Small intestine (tissue), 7 donors: ENCODE measurements around the gene TSPAN18. TPM values are rescaled to one million over a fixed set of nuclear protein-coding genes. Genes with fewer than 3 reads are reported as not detected.

Experiments
- DNase-seq, 2 donors: peaks; one replicate each; pipeline versions ENCODE4 v3.0.0 to v3.0.0-alpha.2; 2013
- FAIRE-seq: peaks from 2 replicates; lab custom pipeline; 2012; peaks lifted over from hg19 to GRCh38; lab: Jason Lieb, UNC
- H3K27ac ChIP-seq, 3 donors: one replicate each; pipeline ENCODE4 v1.5.1; 2013; ENCODE audit warnings: low read length in 2 of 3, mild to moderate bottlenecking in 2 of 3, control low read depth in 1 of 3, inconsistent platforms in 1 of 3, low read depth in 1 of 3, moderate library complexity in 1 of 3
- H3K27me3 ChIP-seq, 3 donors: one replicate each; pipeline ENCODE4 v1.6.1; 2013; ENCODE audit warnings: low read length in 3 of 3, inconsistent platforms in 1 of 3; ENCODE audit not compliant: control insufficient read depth in 3 of 3, insufficient read depth in 3 of 3
- H3K36me3 ChIP-seq, 3 donors: one replicate each; pipeline ENCODE4 v1.6.1; 2013; ENCODE audit warnings: low read length in 3 of 3, inconsistent platforms in 1 of 3, low read depth in 1 of 3, mild to moderate bottlenecking in 1 of 3, moderate library complexity in 1 of 3; ENCODE audit not compliant: control insufficient read depth in 3 of 3, insufficient read depth in 2 of 3
- H3K4me1 ChIP-seq, 3 donors: one replicate each; pipeline ENCODE4 v1.6.1; 2013; ENCODE audit warnings: low read length in 2 of 3, inconsistent platforms in 1 of 3, low read depth in 1 of 3, mild to moderate bottlenecking in 1 of 3, moderate library complexity in 1 of 3; ENCODE audit not compliant: control insufficient read depth in 3 of 3, insufficient read depth in 2 of 3
- H3K4me3 ChIP-seq, 3 donors: one replicate each; pipeline ENCODE4 v1.5.1; 2013; ENCODE audit warnings: low read length in 3 of 3, control low read depth in 1 of 3, inconsistent platforms in 1 of 3, low read depth in 1 of 3, mild to moderate bottlenecking in 1 of 3, moderate library complexity in 1 of 3
- H3K9me3 ChIP-seq, 2 donors: one replicate each; pipeline ENCODE4 v1.6.1; 2013; ENCODE audit warnings: low read depth in 1 of 2, low read length in 1 of 2; ENCODE audit not compliant: control insufficient read depth in 2 of 2, insufficient read depth in 1 of 2
- WGBS, 3 donors: extraction: QIAGEN DNeasy Blood & Tissue Kit; methylation state at CpG; one replicate each; pipeline ENCODE4 v1.1.7; 2013; 5-methylcytosine and 5-hydroxymethylcytosine counted together
- polyA plus RNA-seq, 4 donors: library from polyadenylated mRNA; stranded (reverse) in 3 of 4; unstranded in 1 of 4; fragments of 200-250 nt in 3 of 4; fragments of 120-200 nt in 1 of 4; gene quantifications; one replicate each; pipeline versions ENCODE4 v1.2.1 to v1.2.3, GENCODE V29; 2013
- donor health status: healthy with polysubstance abuse.
- donor health status: control.
- donor health status: control.
- donor health status: Bipolar disorder and iron deficiency.
- donor health status: healthy.

Gene TSPAN18
- polyA plus RNA-seq, 4 donors: 1.1 to 45.2 (median 8.8) TPM; not detected in 1

DNA sequence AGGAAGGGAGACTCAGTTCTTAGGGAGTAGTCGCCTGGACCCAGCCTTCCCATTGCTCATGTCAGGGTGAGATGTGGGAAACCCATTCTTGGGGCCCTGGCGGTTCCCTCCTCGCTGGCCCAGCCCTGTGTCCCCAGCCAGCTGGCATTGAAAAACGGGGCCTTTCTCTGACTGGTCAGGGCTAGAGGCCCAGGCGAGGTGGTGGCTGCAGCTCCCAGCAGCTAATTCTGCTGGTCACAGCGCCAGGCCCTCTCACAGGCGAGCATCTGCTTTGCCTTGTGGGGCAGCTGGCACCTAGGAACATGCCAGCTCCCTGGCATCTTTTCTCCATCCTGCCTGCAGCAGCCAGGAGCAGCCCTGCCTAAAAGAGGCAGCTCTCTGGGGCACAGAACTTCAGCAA lies 20.1 kb downstream of the TSPAN18 start:
- Histone ChIP-seq H3K36me3 (peaks cover 0 to 13% (median 0%) of the 10 kb centered on the region in 3 donors), H3K27ac (no peak overlapping the region), H3K4me3 (no peak overlapping the region), H3K9me3 (no peaks in the 10 kb centered on the region), H3K4me1 (peaks cover 0 to 21% (median 0%) of the 10 kb centered on the region in 3 donors), H3K27me3 (no peaks in the 10 kb centered on the region)
- no peak for DNase-seq
- WGBS, 3 donors: 72 to 84% (median 81%) methylated on average over 7 of the region's 7 CpGs
- no peak for FAIRE-seq

DNA sequence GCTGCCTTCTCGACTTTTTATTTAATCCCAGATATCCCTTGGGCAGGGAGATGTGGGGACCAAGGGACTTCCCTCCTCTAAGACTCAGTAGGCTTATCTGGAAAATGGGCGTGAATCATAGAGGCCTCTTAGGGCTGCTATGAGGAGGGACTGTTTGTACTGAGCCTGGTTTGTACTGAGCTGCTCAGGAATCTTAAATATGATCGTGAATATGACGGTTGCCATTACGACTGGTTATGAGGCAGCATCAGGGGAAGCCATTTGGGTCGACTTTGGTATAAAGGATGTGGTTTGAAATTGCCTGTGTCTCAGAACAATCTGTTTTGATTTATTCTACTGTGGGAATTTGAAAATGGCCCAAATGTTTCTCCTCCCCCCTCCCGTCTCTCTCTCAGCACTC lies 20.6 kb downstream of the TSPAN18 start:
- Histone ChIP-seq H3K27ac (no peak overlapping the region), H3K4me1 (peaks cover 0 to 21% (median 0%) of the 10 kb centered on the region in 3 donors), H3K27me3 (no peaks in the 10 kb centered on the region), H3K36me3 (peaks cover 0 to 12% (median 0%) of the 10 kb centered on the region in 3 donors), H3K9me3 (no peaks in the 10 kb centered on the region), H3K4me3 (no peak overlapping the region)
- DNase-seq: no peak
- FAIRE-seq: no peak
- 60 to 80% (median 66%) methylated on average over 7 of the region's 7 CpGs for WGBS, 3 donors

DNA sequence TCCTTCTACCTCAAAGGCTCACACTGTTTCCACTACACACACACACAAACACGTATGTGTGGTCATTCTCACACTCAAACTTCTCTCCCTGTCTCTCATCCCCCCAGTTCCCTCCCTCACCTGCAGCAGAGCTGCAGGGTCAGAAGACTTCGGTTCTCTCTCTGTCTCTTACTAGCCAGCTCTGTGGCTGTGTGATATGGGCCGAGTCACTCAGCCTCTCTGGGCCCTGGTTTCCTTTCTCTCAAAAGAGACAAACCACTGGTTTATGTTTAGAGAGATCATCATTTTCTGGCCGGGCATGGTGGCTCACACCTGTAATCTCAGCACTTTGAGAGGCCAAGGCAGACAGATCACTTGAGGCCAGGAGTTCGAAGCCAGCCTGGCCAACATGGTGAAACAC lies 21.1 kb downstream of the TSPAN18 start:
- H3K27ac ChIP-seq: no peak overlapping the region
- no peak for DNase-seq
- no peaks in the 10 kb centered on the region for H3K27me3 ChIP-seq
- peaks cover 0 to 20% (median 0%) of the 10 kb centered on the region in 3 donors for H3K4me1 ChIP-seq
- H3K36me3 ChIP-seq: peaks cover 0 to 7% (median 0%) of the 10 kb centered on the region in 3 donors
- no peak for FAIRE-seq
- 83 to 90% (median 84%) methylated on average over 5 of the region's 5 CpGs for WGBS, 3 donors
- no peak overlapping the region for H3K4me3 ChIP-seq
- H3K9me3 ChIP-seq: no peaks in the 10 kb centered on the region

- Histone ChIP-seq H3K9me3 (no peaks in the 10 kb centered on the region), H3K27ac (no peak overlapping the region), H3K36me3 (peaks cover 0 to under 1% (median 0%) of the 10 kb centered on the region in 3 donors), H3K4me1 (peaks cover 0 to 13% (median 0%) of the 10 kb centered on the region in 3 donors), H3K4me3 (no peak overlapping the region), H3K27me3 (no peaks in the 10 kb centered on the region)
- FAIRE-seq (no peak), DNase-seq (no peak)
- 88 to 94% (median 92%) methylated on average over 8 of the region's 8 CpGs for WGBS, 3 donors
These were observed 21.8 kb downstream of the TSPAN18 start for GRCh38 chr11:44748606-44749005.

- no peak for FAIRE-seq
These were observed 22.4 kb downstream of the TSPAN18 start for GRCh38 chr11:44749189-44749588.

DNA sequence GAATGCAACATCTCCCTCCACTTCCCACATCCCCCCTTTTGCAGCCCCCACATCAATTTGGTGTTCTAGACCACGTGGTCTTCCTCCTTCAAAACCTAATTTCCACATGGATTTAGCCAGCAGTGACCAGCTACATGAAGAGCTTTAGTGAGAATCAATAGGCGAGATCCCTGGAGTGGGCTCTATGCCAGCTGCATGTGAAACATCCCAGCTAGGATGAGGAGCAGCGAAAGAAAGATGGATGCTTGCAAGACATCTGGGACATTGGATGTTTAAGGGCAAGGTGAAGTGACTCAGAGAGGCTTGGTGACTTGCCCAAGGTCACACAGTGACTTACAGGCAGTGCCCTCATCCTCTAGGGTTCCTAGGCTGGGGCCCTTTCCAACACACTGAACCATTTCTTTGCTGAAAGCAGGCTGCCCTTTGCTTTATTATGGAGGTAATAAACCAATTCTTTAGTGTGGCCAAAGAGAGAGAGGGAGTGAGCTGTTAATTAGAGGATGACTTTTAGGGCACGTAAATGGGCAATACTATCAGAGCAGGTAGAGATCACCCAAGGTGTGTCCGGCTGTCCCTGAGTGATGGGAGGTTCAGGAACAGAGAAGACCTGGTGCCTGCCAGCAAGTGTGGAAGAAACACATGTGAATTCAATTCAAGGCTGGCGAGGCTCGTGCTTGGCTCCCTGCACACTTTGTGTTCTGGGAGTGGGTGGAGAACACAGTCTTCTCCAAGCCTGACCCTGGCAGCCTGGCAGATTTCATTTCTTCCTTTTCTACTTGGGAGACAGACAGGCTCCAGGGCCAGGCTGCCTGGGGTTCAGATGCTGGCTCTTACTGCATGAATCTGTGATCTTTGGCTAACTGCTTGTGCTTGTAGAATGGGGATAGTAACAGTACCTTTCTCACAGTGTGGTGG lies 24.0 kb downstream of the TSPAN18 start:
- H3K36me3 ChIP-seq: no peaks in the 10 kb centered on the region
- DNase-seq (peak; percentile 41 to 53), FAIRE-seq (no peak)
- H3K4me1 ChIP-seq: peaks cover 0 to 19% (median 0%) of the 10 kb centered on the region in 3 donors
- H3K27ac ChIP-seq: no peak overlapping the region
- no peaks in the 10 kb centered on the region for H3K27me3 ChIP-seq
- H3K9me3 ChIP-seq: no peaks in the 10 kb centered on the region
- WGBS, 3 donors: 38 to 54% (median 40%) methylated on average over 7 of the region's 7 CpGs
- no peak overlapping the region for H3K4me3 ChIP-seq

More at GRCh38 chr11:44749189-44749588, 22.4 kb downstream of the TSPAN18 start:
- no peak for DNase-seq
- H3K27ac ChIP-seq: no peak overlapping the region
- peaks cover 0 to 9% (median 0%) of the 10 kb centered on the region in 3 donors for H3K4me1 ChIP-seq
- no peak overlapping the region for H3K4me3 ChIP-seq
- no peaks in the 10 kb centered on the region for H3K36me3 ChIP-seq
- 93 to 95% (median 95%) methylated on average over 2 of the region's 2 CpGs for WGBS, 3 donors
- H3K9me3 ChIP-seq: no peaks in the 10 kb centered on the region
- no peaks in the 10 kb centered on the region for H3K27me3 ChIP-seq

DNA sequence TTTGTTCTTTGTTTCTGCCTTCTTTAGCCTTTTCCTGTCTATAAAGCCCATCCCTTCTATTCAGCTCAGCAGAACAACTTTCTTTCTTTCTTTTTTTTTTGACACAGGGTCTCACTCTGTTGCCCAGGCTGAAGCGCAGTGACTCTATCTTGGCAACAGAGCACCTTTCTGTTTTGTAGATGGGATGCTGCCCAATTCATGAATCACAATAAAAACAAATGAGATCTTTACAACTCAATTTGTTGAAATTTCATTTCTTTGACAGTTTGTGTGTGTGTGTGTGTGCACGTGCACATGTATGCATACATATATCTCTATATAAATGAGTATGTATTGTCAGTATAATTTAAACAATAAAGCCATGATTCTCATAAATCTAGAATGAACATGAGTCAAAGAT lies 25.5 kb downstream of the TSPAN18 start:
- FAIRE-seq: no peak

DNA sequence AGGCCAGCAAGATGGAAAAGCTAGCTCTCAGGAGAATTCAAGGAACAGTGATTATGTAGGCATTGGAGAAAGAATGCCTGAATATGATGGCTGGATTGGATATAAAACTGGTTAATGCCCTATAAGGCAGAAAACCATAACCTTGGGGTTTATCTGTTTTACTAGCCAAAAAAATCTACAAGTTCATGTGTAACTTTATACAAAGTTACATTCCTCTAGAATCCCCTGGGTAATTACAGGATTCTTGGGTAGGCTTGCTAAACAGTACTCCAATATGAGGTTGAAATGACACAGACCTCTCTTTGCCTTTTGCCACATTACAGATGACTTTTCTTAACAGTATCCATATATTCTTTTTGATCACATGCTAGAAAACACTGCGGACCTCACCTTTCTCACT lies 26.0 kb downstream of the TSPAN18 start:
- WGBS, 3 donors: 95 to 100% (median 97%) methylated on average over 1 of the region's 1 CpG
- Histone ChIP-seq H3K9me3 (no peaks in the 10 kb centered on the region), H3K36me3 (no peaks in the 10 kb centered on the region), H3K4me1 (peaks cover 0 to 19% (median 0%) of the 10 kb centered on the region in 3 donors), H3K27me3 (no peaks in the 10 kb centered on the region), H3K27ac (no peak overlapping the region), H3K4me3 (no peak overlapping the region)
- DNase-seq (no peak), FAIRE-seq (no peak)

More for the DNA sequence above, 25.5 kb downstream of the TSPAN18 start:
- Histone ChIP-seq H3K4me3 (no peak overlapping the region), H3K27ac (no peak overlapping the region), H3K36me3 (no peaks in the 10 kb centered on the region), H3K27me3 (no peaks in the 10 kb centered on the region), H3K4me1 (peaks cover 0 to 19% (median 0%) of the 10 kb centered on the region in 3 donors), H3K9me3 (no peaks in the 10 kb centered on the region)
- no peak for DNase-seq
- WGBS, 3 donors: 83 to 93% (median 93%) methylated on average over 2 of the region's 2 CpGs
